T-cell (primary cell): Measurements from ENCODE around the gene XRCC3. TPM values are rescaled to one million over a fixed set of nuclear protein-coding genes. Genes with fewer than 3 reads are reported as not detected.

Experiments used
- ATAC-seq, 4 experiments: fragments of 200-7000 bp in 3 of 4; fragments of 150-1000 bp in 1 of 4; cut with Tn5 transposase; replicated peaks in 1 of 4; 1 replicate in 3 of 4; 2 replicates in 1 of 4; pipeline ENCODE4 v1.10.0; 2021; ENCODE audit warnings: moderate library complexity in 3 of 4, mild to moderate bottlenecking in 2 of 4, moderate number of reproducible peaks in 1 of 4
- CTCF ChIA-PET, 2 donors: fragments of 300-600 bp; sonication (Branson Sonifier 250); formaldehyde crosslinking; loops; one replicate each; lab custom pipeline; 2022; ENCODE audit warnings: antibody characterized with exemption in 2 of 2; lab: Charles Lee
- POLR2A ChIA-PET, 2 donors: fragments of 300-600 bp; sonication (Branson Sonifier 250); formaldehyde crosslinking; loops; one replicate each; lab custom pipeline; 2022; ENCODE audit warnings: antibody characterized with exemption in 2 of 2; lab: Charles Lee
- DNase-seq, 35 experiments: peaks; one replicate each; pipeline versions ENCODE4 v3.0.0 to v3.0.0-alpha.2; 2013 to 2023
- H3K27ac ChIP-seq: one replicate; pipeline ENCODE4 v1.5.1; 2013; ENCODE audit warnings: low read length
- H3K27me3 ChIP-seq, 2 experiments: replicated peaks in 1 of 2; 1 replicate in 1 of 2; 2 replicates in 1 of 2; pipeline versions ENCODE4 v1.6.1 to v1.7.0; 2013; ENCODE audit warnings: low read length in 1 of 2, mixed read lengths in 1 of 2; ENCODE audit not compliant: control insufficient read depth in 2 of 2, insufficient read depth in 2 of 2; ENCODE audit errors: extremely low read depth in 1 of 2
- H3K36me3 ChIP-seq, 2 donors: 1 replicate in 1 of 2; 2 replicates in 1 of 2; pipeline versions ENCODE4 v1.6.1 to v1.7.0; 2013; ENCODE audit warnings: low read length in 1 of 2; ENCODE audit not compliant: control insufficient read depth in 2 of 2, insufficient read depth in 1 of 2; ENCODE audit errors: extremely low read depth in 1 of 2
- H3K4me1 ChIP-seq, 2 experiments: 1 replicate in 1 of 2; 2 replicates in 1 of 2; pipeline versions ENCODE4 v1.6.1 to v1.7.0; 2013; ENCODE audit warnings: low read length in 2 of 2, mixed read lengths in 1 of 2; ENCODE audit not compliant: insufficient read depth in 2 of 2, control insufficient read depth in 1 of 2; ENCODE audit errors: extremely low read depth in 1 of 2
- H3K4me3 ChIP-seq, 2 donors: 1 replicate in 1 of 2; 2 replicates in 1 of 2; pipeline versions ENCODE4 v1.5.1 to v1.7.0; 2013; ENCODE audit warnings: mild to moderate bottlenecking in 2 of 2, low read length in 1 of 2, moderate library complexity in 1 of 2; ENCODE audit not compliant: control insufficient read depth in 1 of 2; ENCODE audit errors: extremely low read depth in 1 of 2
- H3K9me3 ChIP-seq: 2 replicates; pipeline ENCODE4 v1.7.0; 2013
- H3K27ac Mint-ChIP-seq, 2 donors: one replicate each; pipeline ENCODE4 v1.8.0; 2020 to 2021; ENCODE audit warnings: mild to moderate bottlenecking in 2 of 2, mixed read lengths in 2 of 2
- H3K27me3 Mint-ChIP-seq, 2 donors: one replicate each; pipeline ENCODE4 v1.8.0; 2021 to 2022; ENCODE audit warnings: mixed read lengths in 2 of 2
- H3K36me3 Mint-ChIP-seq: one replicate; pipeline ENCODE4 v1.8.0; 2021; ENCODE audit warnings: mixed read lengths
- H3K4me1 Mint-ChIP-seq, 3 donors: one replicate each; pipeline ENCODE4 v1.8.0; 2020 to 2022; ENCODE audit warnings: mixed read lengths in 3 of 3, mild to moderate bottlenecking in 1 of 3
- H3K4me3 Mint-ChIP-seq, 3 donors: one replicate each; pipeline ENCODE4 v1.8.0; 2020 to 2022; ENCODE audit warnings: mild to moderate bottlenecking in 3 of 3, mixed read lengths in 3 of 3, moderate library complexity in 3 of 3
- H3K9me3 Mint-ChIP-seq, 3 donors: one replicate each; pipeline ENCODE4 v1.8.0; 2020 to 2022; ENCODE audit warnings: mixed read lengths in 3 of 3
- WGBS: methylation state at CpG from one replicate; pipeline ENCODE4 v1.1.5; 2013; ENCODE audit warnings: missing lambda C conversion rate; ENCODE audit not compliant: insufficient coverage; 5-methylcytosine and 5-hydroxymethylcytosine counted together
- total RNA-seq, 35 experiments: library from RNA in 6 of 35; stranded (reverse) in 6 of 35; fragments of 120-200 nt in 1 of 35; gene quantifications; one replicate each; pipeline versions ENCODE4 v1.2.1 to v1.2.4 and lab custom pipeline; 2013 to 2026

XRCC3 gene
- total RNA-seq, 5 donors from 2014 or later (not counting 1 experiment from before 2014, with no cell fraction given), result 7.4 to 15.1 (median 12.9) TPM

GRCh38 chr14:103663506-103663905 is 51.7 kb downstream of the XRCC3 start:
- Mint-ChIP-seq H3K4me1 (peaks cover 0 to 2% (median 0%) of the 10 kb centered on the region in 3 donors), H3K27me3 (no peaks in the 10 kb centered on the region), H3K4me3 (no peak overlapping the region), H3K36me3 (peaks cover 28% of the 10 kb centered on the region), H3K27ac (no peak overlapping the region), H3K9me3 (no peaks in the 10 kb centered on the region)
- no peak for DNase-seq
- CTCF ChIA-PET, result interaction anchor here in 1 of 2 donors (0.7 kb wide), 1 partner anchor 11 kb away, joined by 4 read pairs; no protein-coding TSS in a partner anchor
- Histone ChIP-seq H3K4me3 (no peak overlapping the region), H3K4me1 (no peaks in the 10 kb centered on the region), H3K9me3 (no peaks in the 10 kb centered on the region), H3K27me3 (no peaks in the 10 kb centered on the region), H3K27ac (no peak overlapping the region), H3K36me3 (peaks cover 16 to 74% of the 10 kb centered on the region in 2 donors)
- WGBS, result 98% methylated on average over 7 of the region's 13 CpGs
- ATAC-seq, result no peak
- POLR2A ChIA-PET, result no interaction called here

GRCh38 chr14:103662591-103662990 is 52.7 kb downstream of the XRCC3 start:
- H3K4me3 Mint-ChIP-seq, result no peak overlapping the region
- peaks cover 10 to 70% of the 10 kb centered on the region in 2 donors for H3K36me3 ChIP-seq
- CTCF ChIA-PET, result no interaction called here
- no peak overlapping the region for H3K27ac ChIP-seq
- ATAC-seq (no peak), DNase-seq (no peak)
- no peaks in the 10 kb centered on the region for H3K4me1 ChIP-seq
- POLR2A ChIA-PET, result no interaction called here
- H3K36me3 Mint-ChIP-seq, result peaks cover 32% of the 10 kb centered on the region
- WGBS, result 98% methylated on average over 11 of the region's 17 CpGs
- peaks cover 0 to 2% (median 0%) of the 10 kb centered on the region in 3 donors for H3K4me1 Mint-ChIP-seq
- H3K27ac Mint-ChIP-seq, result no peak overlapping the region
- no peaks in the 10 kb centered on the region for H3K9me3 Mint-ChIP-seq
- H3K27me3 ChIP-seq, result no peaks in the 10 kb centered on the region
- no peak overlapping the region for H3K4me3 ChIP-seq
- H3K27me3 Mint-ChIP-seq, result no peaks in the 10 kb centered on the region
- no peaks in the 10 kb centered on the region for H3K9me3 ChIP-seq

- Histone ChIP-seq H3K27me3 (no peaks in the 10 kb centered on the region), H3K36me3 (peaks cover 10 to 71% of the 10 kb centered on the region in 2 donors), H3K9me3 (no peaks in the 10 kb centered on the region), H3K4me3 (no peak overlapping the region), H3K27ac (no peak overlapping the region), H3K4me1 (no peaks in the 10 kb centered on the region)
- H3K4me1 Mint-ChIP-seq, result peaks cover 0 to 2% (median 0%) of the 10 kb centered on the region in 3 donors
- no peaks in the 10 kb centered on the region for H3K9me3 Mint-ChIP-seq
- DNase-seq (no peak), ATAC-seq (no peak)
- ChIA-PET CTCF (no interaction called here), POLR2A (no interaction called here)
- peaks cover 35% of the 10 kb centered on the region for H3K36me3 Mint-ChIP-seq
- WGBS, result 95% methylated on average over 9 of the region's 10 CpGs
- no peak overlapping the region for H3K4me3 Mint-ChIP-seq
- H3K27me3 Mint-ChIP-seq, result no peaks in the 10 kb centered on the region
- no peak overlapping the region for H3K27ac Mint-ChIP-seq
Observed at GRCh38 chr14:103662029-103662428, 53.2 kb downstream of the XRCC3 start.

- DNase-seq (no peak), ATAC-seq (no peak)
- no peaks in the 10 kb centered on the region for H3K9me3 ChIP-seq
- ChIA-PET POLR2A (no interaction called here), CTCF (interaction anchor here in 1 of 2 donors (0.5 to 0.6 kb wide), 2 partner anchors 88 to 622 kb away, joined by 3 to 4 read pairs; no protein-coding TSS in a partner anchor)
- Mint-ChIP-seq H3K27me3 (no peaks in the 10 kb centered on the region), H3K4me3 (no peak overlapping the region), H3K27ac (no peak overlapping the region), H3K9me3 (no peaks in the 10 kb centered on the region), H3K36me3 (peaks cover 37% of the 10 kb centered on the region), H3K4me1 (peaks cover under 1 to 4% (median 1%) of the 10 kb centered on the region in 3 donors)
- WGBS, result no CpG with 5 or more reads among the region's 7 CpGs
- H3K27ac ChIP-seq, result no peak overlapping the region
- peaks cover 11 to 84% of the 10 kb centered on the region in 2 donors for H3K36me3 ChIP-seq
- no peak overlapping the region for H3K4me3 ChIP-seq
- no peaks in the 10 kb centered on the region for H3K27me3 ChIP-seq
- H3K4me1 ChIP-seq, result no peaks in the 10 kb centered on the region
Observed at GRCh38 chr14:103659631-103660030, 55.6 kb downstream of the XRCC3 start.

- Histone ChIP-seq H3K27ac (no peak overlapping the region), H3K27me3 (no peaks in the 10 kb centered on the region), H3K4me3 (no peak overlapping the region), H3K36me3 (peaks cover 11 to 83% of the 10 kb centered on the region in 2 donors), H3K9me3 (no peaks in the 10 kb centered on the region), H3K4me1 (no peaks in the 10 kb centered on the region)
- no peaks in the 10 kb centered on the region for H3K27me3 Mint-ChIP-seq
- H3K4me1 Mint-ChIP-seq, result peaks cover 8 to 17% (median 12%) of the 10 kb centered on the region in 3 donors
- ChIA-PET CTCF (interaction anchor here in 1 of 2 donors (0.5 kb wide), 1 partner anchor 86 kb away, joined by 3 read pairs; no protein-coding TSS in a partner anchor), POLR2A (interaction anchor here in 1 of 2 donors (0.7 kb wide), 1 partner anchor 97 kb away, joined by 3 read pairs; no protein-coding TSS in a partner anchor)
- no peak overlapping the region for H3K27ac Mint-ChIP-seq
- H3K9me3 Mint-ChIP-seq, result no peaks in the 10 kb centered on the region
- 95% methylated on average over 11 of the region's 13 CpGs for WGBS
- DNase-seq (no peak), ATAC-seq (no peak)
- H3K4me3 Mint-ChIP-seq, result no peak overlapping the region
- H3K36me3 Mint-ChIP-seq, result peaks cover 37% of the 10 kb centered on the region
Observed at GRCh38 chr14:103657471-103657870, 57.8 kb downstream of the XRCC3 start.

- no peaks in the 10 kb centered on the region for H3K9me3 ChIP-seq
- no peak for DNase-seq
- WGBS, result 92% methylated on average over 1 of the region's 1 CpG
- H3K4me3 ChIP-seq, result no peak overlapping the region
- ATAC-seq, result no peak
- ChIA-PET CTCF (interaction anchor here in 1 of 2 donors (0.5 kb wide), 1 partner anchor 85 kb away, joined by 3 read pairs; no protein-coding TSS in a partner anchor), POLR2A (interaction anchor here in 1 of 2 donors (0.5 kb wide), 1 partner anchor 204 kb away, joined by 3 read pairs; no protein-coding TSS in a partner anchor)
- H3K27ac ChIP-seq, result no peak overlapping the region
- Mint-ChIP-seq H3K27me3 (no peaks in the 10 kb centered on the region), H3K36me3 (peaks cover 32% of the 10 kb centered on the region), H3K9me3 (no peaks in the 10 kb centered on the region), H3K4me1 (peaks cover 12 to 21% (median 14%) of the 10 kb centered on the region in 3 donors), H3K4me3 (no peak overlapping the region), H3K27ac (no peak overlapping the region)
- H3K27me3 ChIP-seq, result no peaks in the 10 kb centered on the region
- H3K36me3 ChIP-seq, result peaks cover 11 to 76% of the 10 kb centered on the region in 2 donors
- peaks cover 0 to under 1% of the 10 kb centered on the region in 2 experiments for H3K4me1 ChIP-seq
Observed at GRCh38 chr14:103656756-103657133, 58.5 kb downstream of the XRCC3 start.
